ENCODE results near the gene RDH16.
"Not testable (repeated sequence)": the region's sequence is repeated elsewhere in the genome, so short reads cannot be mapped to it uniquely, and the experiment has no call there.

DNA sequence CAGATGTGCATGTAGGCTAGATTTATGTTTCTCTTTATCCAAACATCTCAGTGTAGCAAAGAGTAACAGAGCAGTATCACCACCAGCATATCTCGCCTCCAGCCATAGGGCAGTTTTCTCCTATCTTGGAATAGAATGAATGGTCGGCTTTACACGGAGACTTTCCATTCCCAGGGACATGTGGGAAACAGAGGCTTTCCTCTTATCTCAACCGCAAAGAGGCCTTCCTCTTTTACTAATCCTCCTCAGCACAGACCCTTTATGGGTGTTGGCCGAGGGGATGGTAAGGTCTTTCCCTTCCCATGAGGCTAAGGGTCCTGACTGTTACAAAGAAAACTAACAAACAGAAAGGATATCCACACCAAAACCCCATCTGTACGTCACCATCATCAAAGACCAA, 11.5 kb upstream of the RDH16 start:
- TF ChIP-seq CTCF, EZH2phosphoT487 (IDR thresholded peaks at IDR 0.05): not testable (repeated sequence)
